OCI-LY3 (cell line): ENCODE measurements around the gene EIF4G3.
"Not testable (repeated sequence)": the region's sequence is repeated elsewhere in the genome, so short reads cannot be mapped to it uniquely, and the experiment has no call there.

Experiments
- H2AFZ ChIP-seq: fragments of 200-600, 300-600 bp; shearing (Covaris generic); 2 replicates; pipeline ENCODE4 v1.6.0; 2014; ENCODE audit warnings: antibody characterized with exemption, low read depth, low read length
- H3K27ac ChIP-seq: fragments of 200-600, 300-600 bp; sonication (generic); 2 replicates; pipeline ENCODE4 v1.5.1; 2014; ENCODE audit warnings: mild to moderate bottlenecking, low read length, moderate library complexity, mixed read lengths
- H3K27me3 ChIP-seq: fragments of 200-600, 300-600 bp; sonication (generic); 2 replicates; pipeline ENCODE4 v1.6.1; 2014; ENCODE audit warnings: low read depth, low read length, mixed read lengths
- H3K36me3 ChIP-seq: fragments of 200-600, 300-600 bp; sonication (generic); replicated peaks from 2 replicates; pipeline ENCODE3; 2014; ENCODE audit warnings: low read depth, low read length, mixed read lengths
- H3K4me1 ChIP-seq: fragments of 300-600, 200-600 bp; sonication (generic); 2 replicates; pipeline ENCODE4 v1.6.1; 2014; ENCODE audit warnings: low read length, mixed read lengths
- H3K4me2 ChIP-seq: fragments of 200-600, 300-600 bp; sonication (generic); 2 replicates; pipeline ENCODE4 v1.6.1; 2014; ENCODE audit warnings: low read length, mixed read lengths
- H3K4me3 ChIP-seq: fragments of 300-600, 200-600 bp; sonication (generic); 2 replicates; pipeline ENCODE4 v1.5.1; 2014; ENCODE audit warnings: antibody characterized with exemption, mild to moderate bottlenecking, low read length, moderate library complexity
- H3K79me2 ChIP-seq: fragments of 300-600, 200-600 bp; shearing (Covaris generic); 2 replicates; pipeline ENCODE4 v1.6.1; 2014; ENCODE audit warnings: mild to moderate bottlenecking, low read length, mixed read lengths
- H3K9ac ChIP-seq: fragments of 300-600, 200-600 bp; shearing (Covaris generic); 2 replicates; pipeline ENCODE4 v1.6.0; 2014; ENCODE audit warnings: mild to moderate bottlenecking, low read length, moderate library complexity
- H3K9me3 ChIP-seq: fragments of 200-600, 300-600 bp; shearing (Covaris generic); 2 replicates; pipeline ENCODE4 v1.6.1; 2014; ENCODE audit warnings: low read length, mixed read lengths; ENCODE audit not compliant: insufficient read depth
- H4K20me1 ChIP-seq: fragments of 200-600, 300-600 bp; sonication (generic); 2 replicates; pipeline ENCODE4 v1.6.1; 2016; ENCODE audit warnings: low read length, mixed read lengths; ENCODE audit not compliant: insufficient read depth
- CTCF ChIP-seq: fragments of 200-600, 300-600 bp; sonication (generic); IDR thresholded peaks from 2 replicates; pipeline ENCODE4 v1.5.1; 2014; ENCODE audit warnings: antibody characterized with exemption, low read length, low read depth
- EZH2phosphoT487 ChIP-seq: fragments of 200-600 bp; shearing (Covaris generic); IDR thresholded peaks from 2 replicates; pipeline ENCODE4 v1.6.1; 2018; ENCODE audit warnings: antibody characterized with exemption, mixed run types, low read depth

Gene EIF4G3

GRCh38 chr1:20792196-20792595, 384.5 kb downstream of the EIF4G3 start:
- Histone ChIP-seq H3K79me2 (no peaks in the 10 kb centered on the region), H3K9ac (no peak overlapping the region), H4K20me1 (no peaks in the 10 kb centered on the region), H3K4me3 (no peak overlapping the region), H3K4me1 (peaks cover 5% of the 10 kb centered on the region), H3K9me3 (no peaks in the 10 kb centered on the region), H3K27me3 (no peaks in the 10 kb centered on the region), H3K4me2 (no peak overlapping the region), H3K36me3 (no peaks in the 10 kb centered on the region), H3K27ac (no peak overlapping the region), H2AFZ (no peak overlapping the region)
- no peak for TF ChIP-seq CTCF
- no peak for TF ChIP-seq EZH2phosphoT487

DNA sequence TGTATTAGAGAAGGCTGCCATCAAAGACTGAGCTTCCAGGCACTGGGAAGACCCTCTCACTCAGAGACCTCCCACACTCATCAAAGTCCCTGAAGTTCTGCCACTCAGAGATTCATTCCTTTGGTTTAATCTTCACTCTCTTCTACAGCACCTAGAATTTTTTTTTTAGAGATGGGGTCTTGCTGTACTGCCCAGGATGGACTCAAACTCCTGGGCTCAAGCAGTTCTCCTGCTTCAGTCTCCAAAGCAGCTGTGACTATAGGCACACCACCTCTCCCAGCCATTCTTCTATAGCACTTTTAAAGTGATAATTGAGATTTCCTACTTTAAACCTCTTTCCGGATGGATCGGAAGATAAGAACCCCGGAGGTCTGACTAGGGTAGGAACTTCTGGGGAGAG, 385.9 kb downstream of the EIF4G3 start:
- Histone ChIP-seq H3K27me3 (no peaks in the 10 kb centered on the region), H4K20me1 (peaks cover 5% of the 10 kb centered on the region; the same call in 1 of the 2 replicates), H3K36me3 (no peaks in the 10 kb centered on the region), H2AFZ (no peak overlapping the region), H3K4me1 (peaks cover 5% of the 10 kb centered on the region), H3K4me3 (no peak overlapping the region), H3K9ac (no peak overlapping the region), H3K79me2 (peaks cover 7% of the 10 kb centered on the region), H3K9me3 (no peaks in the 10 kb centered on the region), H3K27ac (no peak overlapping the region), H3K4me2 (no peak overlapping the region)
- TF ChIP-seq EZH2phosphoT487 (no peak), CTCF (no peak)

DNA sequence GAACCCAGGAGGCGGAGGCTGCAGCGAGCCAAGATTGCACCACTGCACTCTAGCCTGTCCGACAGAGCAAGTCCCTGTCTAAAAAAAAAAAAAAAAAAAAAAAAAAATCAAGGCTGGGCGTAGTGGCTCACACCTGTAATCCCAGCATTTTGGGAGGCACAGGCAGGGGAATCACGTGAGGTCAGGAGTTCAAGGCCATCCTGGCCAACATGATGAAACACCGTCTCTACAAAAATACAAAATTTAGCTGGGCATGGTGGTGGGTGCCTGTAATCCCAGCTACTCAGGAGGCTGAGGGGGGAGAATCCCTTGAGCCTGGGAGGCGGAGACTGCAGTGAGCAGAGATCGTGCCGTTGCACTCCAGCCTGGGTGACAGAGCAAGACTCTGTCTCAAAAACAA, 387.1 kb downstream of the EIF4G3 start:
- H3K4me2 ChIP-seq, H2AFZ ChIP-seq, H3K4me3 ChIP-seq, H3K36me3 ChIP-seq, H3K9ac ChIP-seq, H3K27ac ChIP-seq, H3K27me3 ChIP-seq, H3K9me3 ChIP-seq: not testable (repeated sequence)
- H4K20me1 ChIP-seq = peaks cover 17% of the 10 kb centered on the region
- peaks cover 19% of the 10 kb centered on the region for H3K79me2 ChIP-seq
- H3K4me1 ChIP-seq = peaks cover 11% of the 10 kb centered on the region

DNA sequence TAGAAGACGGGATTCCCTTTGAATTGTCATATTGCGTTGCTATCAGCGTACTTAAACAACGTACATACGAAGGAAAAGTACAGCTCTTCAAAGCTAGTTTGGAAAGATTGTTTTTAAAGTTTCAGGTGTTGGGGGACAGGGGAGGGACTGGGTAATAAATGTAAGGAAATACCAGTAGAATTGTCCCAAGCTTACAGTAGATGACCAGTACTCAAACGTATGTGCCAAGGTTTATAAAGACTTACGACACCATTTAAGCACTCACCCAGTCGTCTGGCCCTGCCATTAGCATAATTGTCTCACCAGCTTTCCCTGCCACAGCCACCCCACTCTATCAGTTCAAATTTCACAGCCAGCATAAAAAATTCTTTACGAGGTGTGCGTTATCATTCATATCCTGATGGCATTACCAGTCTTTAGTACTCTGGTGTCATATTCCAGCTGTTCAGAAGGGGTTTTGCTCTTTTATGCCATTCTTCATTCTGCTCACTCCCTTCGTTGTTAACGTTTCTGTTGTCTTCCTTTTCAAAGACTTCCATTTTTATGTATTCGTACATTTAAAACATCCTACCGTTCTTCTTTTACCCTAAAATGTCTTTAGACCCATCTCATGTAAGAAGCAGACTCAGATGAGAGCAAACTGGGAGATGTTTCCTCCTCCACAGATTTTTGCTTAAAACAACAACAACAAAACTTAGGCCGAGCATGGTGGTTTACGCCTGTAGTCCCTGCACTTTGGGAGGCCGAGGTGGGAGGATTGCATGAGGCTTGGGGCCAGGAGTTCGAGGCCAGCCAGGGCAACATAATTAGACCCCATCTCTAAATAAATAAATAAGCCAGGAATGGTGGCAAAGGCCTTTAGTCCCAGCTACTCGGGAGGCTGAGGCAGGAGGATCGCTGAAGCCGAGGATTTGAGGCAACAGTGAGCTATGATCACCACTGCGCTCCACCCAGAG, 388.6 kb downstream of the EIF4G3 start:
- H3K79me2 ChIP-seq = peaks cover 34% of the 10 kb centered on the region
- H3K27me3 ChIP-seq = no peaks in the 10 kb centered on the region
- H3K9me3 ChIP-seq = no peaks in the 10 kb centered on the region
- H3K4me2 ChIP-seq = peak overlapping the region; percentile 96
- H3K36me3 ChIP-seq = peaks cover 2% of the 10 kb centered on the region
- peaks cover 11% of the 10 kb centered on the region for H3K4me1 ChIP-seq
- H3K27ac ChIP-seq = peak overlapping the region; percentile 81
- H4K20me1 ChIP-seq = peaks cover 26% of the 10 kb centered on the region
- peak overlapping the region; percentile 92 for H3K9ac ChIP-seq
- peak overlapping the region; percentile 69; the same call in 1 of the 2 replicates for H2AFZ ChIP-seq
- peak overlapping the region; percentile 100 for H3K4me3 ChIP-seq
- TF ChIP-seq CTCF (no peak), EZH2phosphoT487 (no peak)
